DOHH2 (cell line): ENCODE data around the gene PANX2.

ENCODE experiments used
- EZH2phosphoT487 ChIP-seq: fragments of 200-600 bp; sonication (generic); IDR thresholded peaks from 2 replicates; pipeline ENCODE4 v1.6.1; 2017; ENCODE audit warnings: borderline replicate concordance, mild to moderate bottlenecking, antibody characterized with exemption, low read length, moderate library complexity, mixed read lengths
- TF ChIP-seq, protein P1 (sequence below): fragments of 200-600 bp; sonication (generic); IDR thresholded peaks from one replicate; pipeline ENCODE4 v1.5.1; 2014; ENCODE audit warnings: antibody characterized with exemption, mild to moderate bottlenecking, low read depth, low read length; ENCODE audit not compliant: poor library complexity, severe bottlenecking

DNA sequence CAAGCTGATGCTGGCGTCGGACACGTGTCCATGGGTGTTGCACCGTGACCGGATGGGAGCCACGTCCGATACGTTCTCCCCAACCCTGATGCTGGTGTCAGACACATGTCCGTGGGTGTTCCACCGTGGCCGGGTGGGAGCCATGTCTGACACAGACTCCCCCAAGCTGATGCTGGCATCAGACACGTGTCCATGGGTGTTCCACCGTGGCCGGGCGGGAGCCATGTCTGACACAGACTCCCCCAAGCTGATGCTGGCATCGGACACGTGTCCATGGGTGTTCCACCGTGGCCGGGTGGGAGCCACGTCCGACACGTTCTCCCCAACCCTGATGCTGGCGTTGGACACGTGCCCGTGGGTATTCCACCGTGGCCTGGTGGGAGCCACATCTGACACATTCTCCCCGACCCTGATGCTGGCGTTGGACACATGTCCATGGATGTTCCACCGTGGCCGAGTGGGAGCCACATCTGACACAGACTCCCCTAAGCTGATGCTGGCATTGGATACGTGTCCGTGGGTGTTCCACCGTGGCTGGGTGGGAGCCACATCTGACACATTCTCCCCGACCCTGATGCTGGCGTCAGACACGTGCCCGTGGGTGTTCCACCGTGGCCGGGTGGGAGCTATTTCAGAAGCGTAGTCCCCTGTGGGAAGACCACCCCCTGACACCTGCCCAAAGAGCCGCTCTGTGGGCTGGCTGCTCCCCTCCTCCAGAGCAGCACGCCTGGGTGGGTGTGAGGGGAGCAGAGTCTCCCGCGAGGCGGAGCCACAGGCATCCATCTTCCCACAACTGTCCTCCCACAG is 50.3 kb downstream of the PANX2 start:
- TF ChIP-seq, protein P1, sequence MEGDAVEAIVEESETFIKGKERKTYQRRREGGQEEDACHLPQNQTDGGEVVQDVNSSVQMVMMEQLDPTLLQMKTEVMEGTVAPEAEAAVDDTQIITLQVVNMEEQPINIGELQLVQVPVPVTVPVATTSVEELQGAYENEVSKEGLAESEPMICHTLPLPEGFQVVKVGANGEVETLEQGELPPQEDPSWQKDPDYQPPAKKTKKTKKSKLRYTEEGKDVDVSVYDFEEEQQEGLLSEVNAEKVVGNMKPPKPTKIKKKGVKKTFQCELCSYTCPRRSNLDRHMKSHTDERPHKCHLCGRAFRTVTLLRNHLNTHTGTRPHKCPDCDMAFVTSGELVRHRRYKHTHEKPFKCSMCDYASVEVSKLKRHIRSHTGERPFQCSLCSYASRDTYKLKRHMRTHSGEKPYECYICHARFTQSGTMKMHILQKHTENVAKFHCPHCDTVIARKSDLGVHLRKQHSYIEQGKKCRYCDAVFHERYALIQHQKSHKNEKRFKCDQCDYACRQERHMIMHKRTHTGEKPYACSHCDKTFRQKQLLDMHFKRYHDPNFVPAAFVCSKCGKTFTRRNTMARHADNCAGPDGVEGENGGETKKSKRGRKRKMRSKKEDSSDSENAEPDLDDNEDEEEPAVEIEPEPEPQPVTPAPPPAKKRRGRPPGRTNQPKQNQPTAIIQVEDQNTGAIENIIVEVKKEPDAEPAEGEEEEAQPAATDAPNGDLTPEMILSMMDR, result no peak
- TF ChIP-seq EZH2phosphoT487, result no peak
